ENCODE data around the gene SYDE2.

The SYDE2 gene

GRCh38 chr1:85121744-85122143, 79.1 kb downstream of the SYDE2 start:
- no peak for DNase-seq

GRCh38 chr1:85118751-85119150, 82.1 kb downstream of the SYDE2 start:
- no peak for DNase-seq

GRCh38 chr1:85116856-85117255, 84.0 kb downstream of the SYDE2 start:
- DNase-seq = no peak

- no peak for DNase-seq
Observed at GRCh38 chr1:85115933-85116332, 84.9 kb downstream of the SYDE2 start.

- no peak for DNase-seq
Observed at GRCh38 chr1:85111695-85112094, 89.1 kb downstream of the SYDE2 start.

GRCh38 chr1:85109475-85109874, 91.3 kb downstream of the SYDE2 start:
- DNase-seq = peak; percentile 39
